ENCODE results near the gene ZNF207. TPM values are rescaled to one million over a fixed set of nuclear protein-coding genes. Genes with fewer than 3 reads are reported as not detected.

ZNF207 gene
- total and polyA plus RNA-seq, 9 of the 15 experiments (the other 6 are each of a cell fraction or from before 2014, with no cell fraction given) = 123 to 370 (median 250) TPM

- no TSS peak for BruUV-seq (replicated peaks)
- POLR2A ChIA-PET = interaction anchor here (0.6 kb wide), 1 partner anchor 15 kb away, joined by 3 read pairs; no protein-coding TSS in a partner anchor
- H3K79me2 ChIP-seq (ENCODE audit: control insufficient read depth, insufficient read depth, low read length) = no peaks in the 10 kb centered on the region
- H3K4me2 ChIP-seq (ENCODE audit: insufficient read depth, low read length) = no peak overlapping the region
- H3K27me3 ChIP-seq (ENCODE audit: control insufficient read depth in 2 of 2, insufficient read depth in 2 of 2, low read length in 2 of 2) = no peaks in the 10 kb centered on the region
- no peaks in the 10 kb centered on the region for H4K20me1 ChIP-seq (replicated peaks; ENCODE audit: control insufficient read depth, insufficient read depth, low read length)
- H2AFZ ChIP-seq (ENCODE audit: low read depth, low read length) = no peak overlapping the region
- no peaks in the 10 kb centered on the region for H3K9me3 ChIP-seq (replicated peaks; ENCODE audit: control insufficient read depth, insufficient read depth, low read depth, low read length)
- no peaks in the 10 kb centered on the region for H3K9me1 ChIP-seq (ENCODE audit: control insufficient read depth, insufficient read depth, low read length)
- no peak for ATAC-seq
- H3K9ac ChIP-seq (ENCODE audit: insufficient read depth in 1 of 2, low read depth in 2 of 2, low read length in 2 of 2) = no peak overlapping the region
- CTCF ChIA-PET (ENCODE audit: low intra/inter-chr PET ratio) = no interaction called here
- intact Hi-C loops (cut with micrococcal nuclease) (no loop called here), in situ Hi-C loops (cut with MboI) (no loop called here)
- H3K4me3 ChIP-seq = no peak overlapping the region
- no peak for FAIRE-seq
- H3K36me3 ChIP-seq (ENCODE audit: control insufficient read depth, insufficient read depth, low read length) = peaks cover 9% of the 10 kb centered on the region; the same call in 2 of the 3 replicates
- no peak overlapping the region for H3K27ac ChIP-seq (ENCODE audit: extremely low read depth, low read depth, low read length)
- DNase-seq (ENCODE audit: extremely low read depth in 1 of 4, low spot score in 3 of 4) = no peak
- H3K4me1 ChIP-seq (replicated peaks in 1 of 2; ENCODE audit: control insufficient read depth in 2 of 2, insufficient read depth in 2 of 2, low read length in 2 of 2) = peaks cover 0 to 4% of the 10 kb centered on the region in 2 experiments; a peak in 1 of 5 replicates
- WGBS (ENCODE audit: insufficient coverage, low coverage, missing lambda C conversion rate) = 66% methylated on average over 3 of the region's 3 CpGs
- TF ChIP-seq ZNF41 (CRISPR knock-in tag; conservative IDR thresholded peaks at IDR 0.05) = no peak
- no peak for TF ChIP-seq E4F1 (CRISPR knock-in tag; IDR thresholded peaks at IDR 0.05; ENCODE audit: borderline replicate concordance)
- no peak for TF ChIP-seq HMG20B (CRISPR knock-in tag; IDR thresholded peaks at IDR 0.05)
- no peak for TF ChIP-seq ARID4B (CRISPR knock-in tag; IDR thresholded peaks at IDR 0.05)
- TF ChIP-seq ZNF77 (CRISPR knock-in tag; IDR thresholded peaks at IDR 0.05) = no peak
- TF ChIP-seq THAP12 (CRISPR knock-in tag; IDR thresholded peaks at IDR 0.05) = no peak
These were observed 19.8 kb upstream of the ZNF207 start for GRCh38 chr17:32330147-32330546.
